BLaER1 treated with 17β-estradiol and CSF1 and Interleukin-3, amounts not matched to agents 10 nM and 100 nM (cell line): ENCODE measurements around the gene TST.

Source experiments
- H3K27ac ChIP-seq, 11 experiments: shearing (Covaris generic); formaldehyde crosslinking; 2 replicates each; pipeline ENCODE4 v1.8.1; 2022
- H3K27me3 ChIP-seq, 11 experiments: shearing (Covaris generic); formaldehyde crosslinking; 2 replicates each; pipeline ENCODE4 v1.8.1; 2022
- H3K36me3 ChIP-seq, 11 experiments: shearing (Covaris generic); formaldehyde crosslinking; 2 replicates each; pipeline ENCODE4 v1.8.1; 2022
- H3K4me1 ChIP-seq, 10 experiments: shearing (Covaris generic); formaldehyde crosslinking; 2 replicates each; pipeline ENCODE4 v1.8.1; 2022
- H3K4me2 ChIP-seq, 11 experiments: shearing (Covaris generic); formaldehyde crosslinking; 2 replicates each; pipeline ENCODE4 v1.8.1; 2022
- H3K4me3 ChIP-seq, 10 experiments: shearing (Covaris generic); formaldehyde crosslinking; 2 replicates each; pipeline ENCODE4 v1.8.1; 2022
- H3K9ac ChIP-seq, 11 experiments: shearing (Covaris generic); formaldehyde crosslinking; 2 replicates each; pipeline ENCODE4 v1.8.1; 2022
- H3K9me3 ChIP-seq, 11 experiments: shearing (Covaris generic); formaldehyde crosslinking; replicated peaks in 1 of 11; 2 replicates each; pipeline ENCODE4 v1.8.1; 2022
- H4K20me1 ChIP-seq, 11 experiments: shearing (Covaris generic); formaldehyde crosslinking; 2 replicates each; pipeline ENCODE4 v1.8.1; 2022
- Cebpa-rat ChIP-seq, 11 experiments: shearing (Covaris generic); IDR thresholded peaks; 2 replicates each; pipeline ENCODE4 v1.8.1; 2022

TST gene

DNA sequence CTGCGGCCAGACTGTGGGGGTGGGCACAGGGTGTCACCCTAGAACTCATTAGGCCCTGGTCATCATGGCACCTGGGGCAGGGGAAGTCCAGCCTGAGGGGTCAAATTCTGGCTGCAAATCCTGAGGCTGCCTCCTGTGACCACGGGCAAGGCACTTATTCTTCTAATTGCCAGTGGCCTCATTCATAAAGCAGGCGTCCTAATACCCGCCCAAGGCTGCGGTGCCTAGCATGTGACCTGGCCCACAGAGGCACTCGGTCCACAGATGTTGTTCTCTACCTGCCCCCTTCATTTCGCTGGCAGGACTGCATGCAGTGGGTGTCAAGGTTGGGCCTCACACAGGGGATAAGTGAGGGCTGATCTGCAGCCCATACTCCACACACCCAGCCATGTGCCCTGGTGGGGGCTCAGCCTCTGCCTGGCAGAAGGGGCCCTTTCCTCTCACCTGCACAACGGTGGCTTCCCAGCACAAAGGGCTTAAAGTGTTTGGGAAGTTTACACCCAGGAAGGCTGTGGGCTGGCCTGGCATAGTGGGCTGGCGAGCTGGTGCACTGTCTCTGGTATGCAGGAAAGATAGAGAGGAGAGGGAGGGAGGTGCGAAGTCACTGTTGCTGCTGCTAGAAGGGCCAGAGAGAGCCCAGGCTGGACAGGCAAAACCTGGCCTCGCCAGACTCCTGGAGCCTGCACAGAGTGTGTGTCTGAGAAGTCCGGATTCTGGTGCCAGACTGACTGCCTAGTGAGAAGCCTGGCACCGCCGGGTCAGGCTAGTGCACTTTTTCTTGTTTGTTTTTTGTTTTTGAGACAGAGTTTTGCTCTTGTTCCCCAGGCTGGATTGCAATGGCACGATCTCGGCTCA, 3.5 kb upstream of the TST start:
- peaks cover 40 to 59% (median 44%) of the 10 kb centered on the region in 11 experiments for H3K36me3 ChIP-seq
- no peak overlapping the region for H3K4me3 ChIP-seq
- no peak overlapping the region for H3K9ac ChIP-seq
- no peak for TF ChIP-seq Cebpa-rat (IDR thresholded peaks at IDR 0.05)
- no peaks in the 10 kb centered on the region for H3K9me3 ChIP-seq
- peaks cover 32 to 51% (median 39%) of the 10 kb centered on the region in 10 experiments for H3K4me1 ChIP-seq
- peak overlapping the region in 7 of 11 experiments; percentile 5 to 99 (median 96); a peak in 3 of 22 replicates for H3K4me2 ChIP-seq
- peaks cover 33 to 70% (median 53%) of the 10 kb centered on the region in 11 experiments; a peak in 20 of 22 replicates for H4K20me1 ChIP-seq
- H3K27ac ChIP-seq, result no peak overlapping the region
- no peaks in the 10 kb centered on the region for H3K27me3 ChIP-seq

- peak overlapping the region; percentile 7 to 99 (median 96); a peak in 11 of 22 replicates for H3K4me2 ChIP-seq
- TF ChIP-seq Cebpa-rat (IDR thresholded peaks at IDR 0.05), result no peak
- H4K20me1 ChIP-seq, result peaks cover 35 to 71% (median 61%) of the 10 kb centered on the region in 11 experiments; a peak in 20 of 22 replicates
- peaks cover 35 to 59% (median 40%) of the 10 kb centered on the region in 11 experiments for H3K36me3 ChIP-seq
- H3K27me3 ChIP-seq, result no peaks in the 10 kb centered on the region
- H3K27ac ChIP-seq, result no peak overlapping the region
- no peak overlapping the region for H3K9ac ChIP-seq
- H3K4me1 ChIP-seq, result peaks cover 40 to 59% (median 48%) of the 10 kb centered on the region in 10 experiments
- no peaks in the 10 kb centered on the region for H3K9me3 ChIP-seq
- H3K4me3 ChIP-seq, result no peak overlapping the region
These were observed 2.6 kb upstream of the TST start for GRCh38 chr22:37021710-37022482.

DNA sequence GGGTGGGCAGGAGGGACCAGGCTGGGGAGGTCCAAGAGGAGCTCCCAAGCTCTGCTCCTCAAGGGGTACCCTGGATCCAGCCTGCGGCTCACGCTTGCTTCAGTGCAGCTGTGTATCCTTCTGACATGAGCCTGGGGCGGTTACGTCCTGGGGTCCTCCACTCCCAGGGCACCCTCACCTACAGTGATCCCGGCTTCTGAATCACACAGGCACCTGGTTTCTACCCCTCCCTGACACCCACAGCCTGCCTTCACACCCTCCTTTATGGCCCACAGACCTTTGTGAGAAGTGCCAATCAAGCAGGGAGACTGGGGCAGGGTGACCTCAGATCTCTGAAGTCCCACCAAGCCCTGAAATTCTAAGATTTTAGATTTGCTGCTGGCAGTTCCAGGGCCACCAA, 1.8 kb upstream of the TST start:
- Histone ChIP-seq H3K4me3 (peak overlapping the region in 4 of 10 experiments; percentile 91 to 98 (median 94); a peak in 4 of 20 replicates), H3K4me1 (peaks cover 43 to 68% (median 52%) of the 10 kb centered on the region in 10 experiments), H3K9me3 (no peaks in the 10 kb centered on the region), H3K4me2 (peak overlapping the region; percentile 84 to 99 (median 96); a peak in 20 of 22 replicates), H3K9ac (peak overlapping the region in 4 of 11 experiments; percentile 18 to 96 (median 34); a peak in 2 of 22 replicates), H4K20me1 (peaks cover 32 to 71% (median 62%) of the 10 kb centered on the region in 11 experiments; a peak in 20 of 22 replicates), H3K27ac (peak overlapping the region in 1 of 11 experiments; percentile 30; a peak in 1 of 22 replicates), H3K27me3 (no peaks in the 10 kb centered on the region), H3K36me3 (peaks cover 29 to 59% (median 38%) of the 10 kb centered on the region in 11 experiments)
- no peak for TF ChIP-seq Cebpa-rat (IDR thresholded peaks at IDR 0.05)

DNA sequence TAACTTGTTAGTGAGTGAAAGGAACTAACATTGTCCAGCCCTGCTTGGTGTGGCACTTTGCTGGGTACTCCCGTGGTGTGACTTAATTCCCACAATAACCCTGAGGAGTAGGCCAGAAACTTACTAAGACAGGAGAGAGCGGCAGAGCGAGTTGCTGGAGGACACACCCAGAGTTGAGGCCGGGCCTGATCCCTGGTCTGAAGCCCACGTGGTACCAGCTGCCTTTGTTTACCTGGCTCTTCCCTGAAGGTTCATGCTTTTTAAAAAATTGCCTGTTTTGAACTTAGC, 889 bp upstream of the TST start:
- Histone ChIP-seq H3K4me2 (peak overlapping the region; percentile 84 to 99 (median 96)), H3K4me1 (peaks cover 43 to 68% (median 50%) of the 10 kb centered on the region in 10 experiments), H4K20me1 (peaks cover 24 to 69% (median 58%) of the 10 kb centered on the region in 11 experiments; a peak in 20 of 22 replicates), H3K36me3 (peaks cover 20 to 55% (median 32%) of the 10 kb centered on the region in 11 experiments), H3K4me3 (peak overlapping the region; percentile 82 to 99 (median 94)), H3K9me3 (no peaks in the 10 kb centered on the region), H3K27me3 (no peaks in the 10 kb centered on the region), H3K27ac (peak overlapping the region; percentile 92 to 100 (median 96); a peak in 21 of 22 replicates), H3K9ac (peak overlapping the region; percentile 90 to 100 (median 96))
- TF ChIP-seq Cebpa-rat (IDR thresholded peaks at IDR 0.05), result no peak

- Histone ChIP-seq H4K20me1 (peaks cover 16 to 66% (median 48%) of the 10 kb centered on the region in 11 experiments; a peak in 19 of 22 replicates), H3K4me2 (peak overlapping the region; percentile 89 to 99 (median 97)), H3K36me3 (peaks cover 8 to 42% (median 21%) of the 10 kb centered on the region in 11 experiments; a peak in 20 of 22 replicates), H3K27me3 (no peaks in the 10 kb centered on the region), H3K9me3 (no peaks in the 10 kb centered on the region), H3K4me3 (peak overlapping the region; percentile 82 to 99 (median 94)), H3K4me1 (peaks cover 43 to 56% (median 50%) of the 10 kb centered on the region in 10 experiments), H3K27ac (peak overlapping the region; percentile 92 to 100 (median 96)), H3K9ac (peak overlapping the region; percentile 90 to 100 (median 96))
- no peak for TF ChIP-seq Cebpa-rat (IDR thresholded peaks at IDR 0.05)
These were observed 385 bp downstream of the TST start for GRCh38 chr22:37018815-37019308.

DNA sequence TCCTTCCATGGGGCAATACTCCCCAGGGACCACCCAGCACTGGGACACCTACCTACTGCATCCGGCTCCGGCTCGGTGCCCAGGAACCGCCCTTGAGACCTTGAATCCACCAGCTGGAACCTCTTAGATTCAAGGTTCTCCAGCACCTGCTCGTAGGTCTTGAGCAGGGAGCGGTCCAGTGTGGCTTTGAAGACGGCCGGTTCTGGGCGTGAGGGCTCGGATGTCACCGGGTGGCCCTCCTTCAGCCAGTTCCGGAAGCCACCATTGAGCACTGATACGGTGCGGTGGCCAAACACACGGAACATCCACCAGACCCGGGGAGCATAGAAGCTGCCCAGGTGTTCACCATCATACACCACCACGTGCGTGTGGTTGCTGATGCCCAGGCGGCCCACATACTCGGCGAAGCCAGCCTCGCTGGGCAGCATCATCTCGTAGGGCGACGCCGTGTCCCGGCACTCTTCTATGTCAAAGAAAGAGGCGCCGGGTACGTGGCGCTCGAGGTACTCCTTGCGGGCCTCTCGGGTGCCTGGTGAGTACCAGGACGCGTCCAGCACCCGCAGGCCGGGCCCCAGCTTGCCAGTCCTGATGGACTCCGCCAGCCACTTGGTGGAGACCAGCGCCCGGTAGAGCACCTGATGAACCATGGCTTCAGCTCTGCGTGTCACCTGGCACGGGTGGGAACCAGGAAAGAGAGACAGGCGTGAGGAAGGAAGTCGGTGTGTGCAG, 997 bp downstream of the TST start:
- no peak for TF ChIP-seq Cebpa-rat (IDR thresholded peaks at IDR 0.05)
- Histone ChIP-seq H3K27ac (peak overlapping the region; percentile 92 to 100 (median 96); a peak in 19 of 22 replicates), H3K4me1 (peaks cover 43 to 56% (median 50%) of the 10 kb centered on the region in 10 experiments), H3K4me2 (peak overlapping the region; percentile 89 to 99 (median 97)), H4K20me1 (peaks cover 10 to 66% (median 43%) of the 10 kb centered on the region in 11 experiments; a peak in 19 of 22 replicates), H3K36me3 (peaks cover 6 to 37% (median 20%) of the 10 kb centered on the region in 11 experiments; a peak in 15 of 22 replicates), H3K9ac (peak overlapping the region; percentile 90 to 100 (median 96)), H3K9me3 (no peaks in the 10 kb centered on the region), H3K4me3 (peak overlapping the region; percentile 82 to 99 (median 94)), H3K27me3 (no peaks in the 10 kb centered on the region)

GRCh38 chr22:37017356-37017755, 1.9 kb downstream of the TST start:
- H3K27me3 ChIP-seq, result no peaks in the 10 kb centered on the region
- peaks cover 4 to 64% (median 37%) of the 10 kb centered on the region in 11 experiments; a peak in 19 of 22 replicates for H4K20me1 ChIP-seq
- H3K4me3 ChIP-seq, result peak overlapping the region in 3 of 10 experiments; percentile 91 to 98 (median 96); a peak in 2 of 20 replicates
- H3K9ac ChIP-seq, result peak overlapping the region in 9 of 11 experiments; percentile 5 to 100 (median 94); a peak in 11 of 22 replicates
- peak overlapping the region; percentile 89 to 99 (median 97); a peak in 20 of 22 replicates for H3K4me2 ChIP-seq
- H3K4me1 ChIP-seq, result peaks cover 39 to 52% (median 47%) of the 10 kb centered on the region in 10 experiments
- no peaks in the 10 kb centered on the region for H3K9me3 ChIP-seq
- peaks cover 6 to 31% (median 20%) of the 10 kb centered on the region in 11 experiments; a peak in 15 of 22 replicates for H3K36me3 ChIP-seq
- H3K27ac ChIP-seq, result no peak overlapping the region
- no peak for TF ChIP-seq Cebpa-rat (IDR thresholded peaks at IDR 0.05)
